HEK293 (cell line): Measurements from ENCODE around the gene ZNF79.

Experiments
- GLI2 ChIP-seq: fragments of 450-650 bp; formaldehyde crosslinking; IDR thresholded peaks from 2 replicates; pipeline ENCODE4; 2017; ENCODE audit warnings: missing biosample characterization, missing genetic modification characterization, low read depth, borderline replicate concordance
- GLI4 ChIP-seq: fragments of 450-650 bp; formaldehyde crosslinking; IDR thresholded peaks from 2 replicates; pipeline ENCODE4 v1.5.1; 2016; ENCODE audit warnings: missing biosample characterization, missing genetic modification characterization
- KLF1 ChIP-seq: fragments of 450-650 bp; formaldehyde crosslinking; IDR thresholded peaks from 2 replicates; pipeline ENCODE4 v1.5.1; 2016; ENCODE audit warnings: missing biosample characterization, missing genetic modification characterization
- KLF7 ChIP-seq: fragments of 450-650 bp; formaldehyde crosslinking; IDR thresholded peaks from 2 replicates; pipeline ENCODE4 v1.5.1; 2016; ENCODE audit warnings: missing biosample characterization, missing genetic modification characterization, borderline replicate concordance
- KLF8 ChIP-seq: fragments of 450-650 bp; formaldehyde crosslinking; IDR thresholded peaks from 2 replicates; pipeline ENCODE4 v1.5.1; 2016; ENCODE audit warnings: missing biosample characterization, missing genetic modification characterization
- OSR2 ChIP-seq: fragments of 450-650 bp; formaldehyde crosslinking; IDR thresholded peaks from 2 replicates; pipeline ENCODE4 v1.5.1; 2016; ENCODE audit warnings: missing biosample characterization, missing genetic modification characterization
- SP2 ChIP-seq: fragments of 450-650 bp; formaldehyde crosslinking; IDR thresholded peaks from 2 replicates; pipeline ENCODE4 v1.5.1; 2016; ENCODE audit warnings: missing biosample characterization, missing genetic modification characterization
- TRIM28 ChIP-seq: IDR thresholded peaks from 2 replicates; pipeline ENCODE4 v1.6.1; 2011; ENCODE audit warnings: low read length, control low read depth, borderline replicate concordance
- ZFP3 ChIP-seq: fragments of 450-650 bp; formaldehyde crosslinking; IDR thresholded peaks from 2 replicates; pipeline ENCODE4 v1.5.1; 2016; ENCODE audit warnings: low read depth, missing biosample characterization, missing genetic modification characterization
- ZFP41 ChIP-seq: fragments of 450-650 bp; formaldehyde crosslinking; IDR thresholded peaks from 2 replicates; pipeline ENCODE4 v1.5.1; 2016; ENCODE audit warnings: missing biosample characterization, missing genetic modification characterization, borderline replicate concordance
- ZNF10 ChIP-seq: fragments of 450-650 bp; formaldehyde crosslinking; IDR thresholded peaks from 2 replicates; pipeline ENCODE4 v1.5.1; 2017; ENCODE audit warnings: missing biosample characterization, missing genetic modification characterization
- ZNF274 ChIP-seq, 2 experiments: fragments of 200-500 bp in 1 of 2; fragments of 450-650 bp in 1 of 2; sonication (Bioruptor generic) in 1 of 2; formaldehyde crosslinking in 1 of 2; IDR thresholded peaks; 2 replicates each; pipeline versions ENCODE4 v1.5.1 to v1.6.1; 2014 to 2016; ENCODE audit warnings: borderline replicate concordance in 1 of 2, inconsistent platforms in 1 of 2, low read length in 1 of 2, missing biosample characterization in 1 of 2, missing genetic modification characterization in 1 of 2
- ZNF391 ChIP-seq: fragments of 450-650 bp; formaldehyde crosslinking; IDR thresholded peaks from 2 replicates; pipeline ENCODE4 v1.5.1; 2016; ENCODE audit warnings: low read depth, missing biosample characterization, missing genetic modification characterization, borderline replicate concordance
- ZNF473 ChIP-seq: fragments of 450-650 bp; formaldehyde crosslinking; IDR thresholded peaks from 2 replicates; pipeline ENCODE4 v1.5.1; 2017; ENCODE audit warnings: missing biosample characterization, missing genetic modification characterization
- ZNF518A ChIP-seq: fragments of 450-650 bp; formaldehyde crosslinking; conservative IDR thresholded peaks from 2 replicates; pipeline ENCODE4 v1.5.1; 2016; ENCODE audit warnings: low read depth, missing biosample characterization, missing genetic modification characterization
- ZNF530 ChIP-seq: fragments of 450-650 bp; formaldehyde crosslinking; IDR thresholded peaks from 2 replicates; pipeline ENCODE4 v1.5.1; 2016; ENCODE audit warnings: low read depth, missing biosample characterization, missing genetic modification characterization
- ZNF555 ChIP-seq: fragments of 450-650 bp; formaldehyde crosslinking; conservative IDR thresholded peaks from 2 replicates; pipeline ENCODE4 v1.5.1; 2017; ENCODE audit warnings: missing biosample characterization, mild to moderate bottlenecking, missing genetic modification characterization, inconsistent platforms
- ZNF629 ChIP-seq: fragments of 450-650 bp; formaldehyde crosslinking; IDR thresholded peaks from 2 replicates; pipeline ENCODE4 v1.5.1; 2017; ENCODE audit warnings: missing biosample characterization, missing genetic modification characterization
- ZNF670 ChIP-seq: fragments of 450-650 bp; formaldehyde crosslinking; IDR thresholded peaks from 2 replicates; pipeline ENCODE4 v1.5.1; 2016; ENCODE audit warnings: missing biosample characterization, missing genetic modification characterization, low read depth
- ZNF701 ChIP-seq: fragments of 450-650 bp; formaldehyde crosslinking; IDR thresholded peaks from 2 replicates; pipeline ENCODE4 v1.5.1; 2016; ENCODE audit warnings: missing biosample characterization, missing genetic modification characterization
- ZNF704 ChIP-seq: fragments of 450-650 bp; formaldehyde crosslinking; IDR thresholded peaks from 2 replicates; pipeline ENCODE4 v1.5.1; 2016; ENCODE audit warnings: missing biosample characterization, missing genetic modification characterization
- ZNF76 ChIP-seq: fragments of 450-650 bp; formaldehyde crosslinking; IDR thresholded peaks from 2 replicates; pipeline ENCODE4; 2016; ENCODE audit warnings: low read depth, missing biosample characterization, missing genetic modification characterization, borderline replicate concordance
- ZNF830 ChIP-seq: fragments of 450-650 bp; IDR thresholded peaks from 2 replicates; pipeline ENCODE4 v1.5.0; 2018; ENCODE audit warnings: missing biosample characterization, missing genetic modification characterization, low read depth, mild to moderate bottlenecking, moderate library complexity
- ZSCAN30 ChIP-seq: fragments of 450-650 bp; IDR thresholded peaks from 2 replicates; pipeline ENCODE4 v1.5.1; 2018; ENCODE audit warnings: missing biosample characterization, mild to moderate bottlenecking, missing genetic modification characterization, moderate library complexity
- TF ChIP-seq, protein P1 (sequence below): fragments of 450-650 bp; formaldehyde crosslinking; IDR thresholded peaks from 2 replicates; pipeline ENCODE4 v1.5.1; 2016; ENCODE audit warnings: missing biosample characterization, missing genetic modification characterization
- TF ChIP-seq, protein P2 (sequence below): fragments of 450-650 bp; formaldehyde crosslinking; IDR thresholded peaks from 2 replicates; pipeline ENCODE4 v1.5.1; 2016; ENCODE audit warnings: missing biosample characterization, missing genetic modification characterization
- TF ChIP-seq, protein P3 (sequence below): fragments of 450-650 bp; formaldehyde crosslinking; IDR thresholded peaks from 2 replicates; pipeline ENCODE4 v1.5.1; 2016; ENCODE audit warnings: missing biosample characterization, missing genetic modification characterization

The ZNF79 gene

GRCh38 chr9:127450830-127451607 is 26.8 kb downstream of the ZNF79 start, which contains the start of the genes LRSAM1 and RPL12 (continued):
- TF ChIP-seq ZNF76: peak; percentile 94
- no peak for TF ChIP-seq ZNF670 (tag by site-specific recombination)
- peak; percentile 75 for TF ChIP-seq SP2 (tag by site-specific recombination)
- TF ChIP-seq ZNF274 (IDR thresholded peaks at IDR 0.05; ENCODE audit: low read length): no peak
- TF ChIP-seq ZNF274 (tag by site-specific recombination; IDR thresholded peaks at IDR 0.05; ENCODE audit: borderline replicate concordance): no peak
- no peak for TF ChIP-seq ZNF704 (tag by site-specific recombination)
- peak; percentile 67 for TF ChIP-seq ZNF629 (tag by site-specific recombination)
- TF ChIP-seq, protein P1, sequence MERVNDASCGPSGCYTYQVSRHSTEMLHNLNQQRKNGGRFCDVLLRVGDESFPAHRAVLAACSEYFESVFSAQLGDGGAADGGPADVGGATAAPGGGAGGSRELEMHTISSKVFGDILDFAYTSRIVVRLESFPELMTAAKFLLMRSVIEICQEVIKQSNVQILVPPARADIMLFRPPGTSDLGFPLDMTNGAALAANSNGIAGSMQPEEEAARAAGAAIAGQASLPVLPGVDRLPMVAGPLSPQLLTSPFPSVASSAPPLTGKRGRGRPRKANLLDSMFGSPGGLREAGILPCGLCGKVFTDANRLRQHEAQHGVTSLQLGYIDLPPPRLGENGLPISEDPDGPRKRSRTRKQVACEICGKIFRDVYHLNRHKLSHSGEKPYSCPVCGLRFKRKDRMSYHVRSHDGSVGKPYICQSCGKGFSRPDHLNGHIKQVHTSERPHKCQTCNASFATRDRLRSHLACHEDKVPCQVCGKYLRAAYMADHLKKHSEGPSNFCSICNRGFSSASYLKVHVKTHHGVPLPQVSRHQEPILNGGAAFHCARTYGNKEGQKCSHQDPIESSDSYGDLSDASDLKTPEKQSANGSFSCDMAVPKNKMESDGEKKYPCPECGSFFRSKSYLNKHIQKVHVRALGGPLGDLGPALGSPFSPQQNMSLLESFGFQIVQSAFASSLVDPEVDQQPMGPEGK: no peak
- no peak for TF ChIP-seq GLI2 (tag by site-specific recombination)
- TF ChIP-seq ZFP41 (tag by site-specific recombination): 0 out of 2 replicates have a peak, but pooled peaks have one; percentile 52
- no peak for TF ChIP-seq TRIM28
- no peak for TF ChIP-seq ZNF555 (tag by site-specific recombination)
- TF ChIP-seq ZNF701 (tag by site-specific recombination): no peak
- peak; percentile 89; the same call in 1 of the 2 replicates for TF ChIP-seq GLI4 (tag by site-specific recombination)
- no peak for TF ChIP-seq ZFP3 (tag by site-specific recombination)
- TF ChIP-seq, protein P2, sequence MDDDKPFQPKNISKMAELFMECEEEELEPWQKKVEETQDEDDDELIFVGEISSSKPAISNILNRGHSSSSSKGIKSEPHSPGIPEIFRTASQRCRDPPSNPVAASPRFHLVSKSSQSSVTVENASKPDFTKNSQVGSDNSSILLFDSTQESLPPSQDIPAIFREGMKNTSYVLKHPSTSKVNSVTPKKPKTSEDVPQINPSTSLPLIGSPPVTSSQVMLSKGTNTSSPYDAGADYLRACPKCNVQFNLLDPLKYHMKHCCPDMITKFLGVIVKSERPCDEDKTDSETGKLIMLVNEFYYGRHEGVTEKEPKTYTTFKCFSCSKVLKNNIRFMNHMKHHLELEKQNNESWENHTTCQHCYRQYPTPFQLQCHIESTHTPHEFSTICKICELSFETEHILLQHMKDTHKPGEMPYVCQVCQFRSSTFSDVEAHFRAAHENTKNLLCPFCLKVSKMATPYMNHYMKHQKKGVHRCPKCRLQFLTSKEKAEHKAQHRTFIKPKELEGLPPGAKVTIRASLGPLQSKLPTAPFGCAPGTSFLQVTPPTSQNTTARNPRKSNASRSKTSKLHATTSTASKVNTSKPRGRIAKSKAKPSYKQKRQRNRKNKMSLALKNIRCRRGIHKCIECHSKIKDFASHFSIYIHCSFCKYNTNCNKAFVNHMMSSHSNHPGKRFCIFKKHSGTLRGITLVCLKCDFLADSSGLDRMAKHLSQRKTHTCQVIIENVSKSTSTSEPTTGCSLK (tag by site-specific recombination): no peak
- TF ChIP-seq ZSCAN30: peak; percentile 78; the same call in 1 of the 2 replicates
- TF ChIP-seq KLF8 (tag by site-specific recombination): peak; percentile 92
- no peak; the same call in 1 of the 2 replicates for TF ChIP-seq OSR2
- TF ChIP-seq ZNF391 (tag by site-specific recombination): peak; percentile 85
- TF ChIP-seq, protein P3, sequence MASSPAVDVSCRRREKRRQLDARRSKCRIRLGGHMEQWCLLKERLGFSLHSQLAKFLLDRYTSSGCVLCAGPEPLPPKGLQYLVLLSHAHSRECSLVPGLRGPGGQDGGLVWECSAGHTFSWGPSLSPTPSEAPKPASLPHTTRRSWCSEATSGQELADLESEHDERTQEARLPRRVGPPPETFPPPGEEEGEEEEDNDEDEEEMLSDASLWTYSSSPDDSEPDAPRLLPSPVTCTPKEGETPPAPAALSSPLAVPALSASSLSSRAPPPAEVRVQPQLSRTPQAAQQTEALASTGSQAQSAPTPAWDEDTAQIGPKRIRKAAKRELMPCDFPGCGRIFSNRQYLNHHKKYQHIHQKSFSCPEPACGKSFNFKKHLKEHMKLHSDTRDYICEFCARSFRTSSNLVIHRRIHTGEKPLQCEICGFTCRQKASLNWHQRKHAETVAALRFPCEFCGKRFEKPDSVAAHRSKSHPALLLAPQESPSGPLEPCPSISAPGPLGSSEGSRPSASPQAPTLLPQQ (tag by site-specific recombination): peak; percentile 69; the same call in 1 of the 2 replicates
- TF ChIP-seq KLF1 (tag by site-specific recombination): 0 out of 2 replicates have a peak, but pooled peaks have one; percentile 13
- TF ChIP-seq KLF7 (tag by site-specific recombination): no peak
- TF ChIP-seq ZNF473 (tag by site-specific recombination): no peak
- no peak for TF ChIP-seq ZNF830 (tag by site-specific recombination)
- no peak for TF ChIP-seq ZNF530
- TF ChIP-seq ZNF518A: 0 out of 2 replicates have a peak, but pooled peaks have one; percentile 36
- no peak for TF ChIP-seq ZNF10 (tag by site-specific recombination)
